GM19025 (cell line): ENCODE results near the gene ATG2A.

ENCODE experiments used
- ATAC-seq: cut with Tn5 transposase; IDR thresholded peaks from one replicate; pipeline ENCODE4 v1.9.1; 2021; ENCODE audit warnings: mild to moderate bottlenecking, low read depth, moderate library complexity; ENCODE audit not compliant: unreplicated experiment

Gene ATG2A

DNA sequence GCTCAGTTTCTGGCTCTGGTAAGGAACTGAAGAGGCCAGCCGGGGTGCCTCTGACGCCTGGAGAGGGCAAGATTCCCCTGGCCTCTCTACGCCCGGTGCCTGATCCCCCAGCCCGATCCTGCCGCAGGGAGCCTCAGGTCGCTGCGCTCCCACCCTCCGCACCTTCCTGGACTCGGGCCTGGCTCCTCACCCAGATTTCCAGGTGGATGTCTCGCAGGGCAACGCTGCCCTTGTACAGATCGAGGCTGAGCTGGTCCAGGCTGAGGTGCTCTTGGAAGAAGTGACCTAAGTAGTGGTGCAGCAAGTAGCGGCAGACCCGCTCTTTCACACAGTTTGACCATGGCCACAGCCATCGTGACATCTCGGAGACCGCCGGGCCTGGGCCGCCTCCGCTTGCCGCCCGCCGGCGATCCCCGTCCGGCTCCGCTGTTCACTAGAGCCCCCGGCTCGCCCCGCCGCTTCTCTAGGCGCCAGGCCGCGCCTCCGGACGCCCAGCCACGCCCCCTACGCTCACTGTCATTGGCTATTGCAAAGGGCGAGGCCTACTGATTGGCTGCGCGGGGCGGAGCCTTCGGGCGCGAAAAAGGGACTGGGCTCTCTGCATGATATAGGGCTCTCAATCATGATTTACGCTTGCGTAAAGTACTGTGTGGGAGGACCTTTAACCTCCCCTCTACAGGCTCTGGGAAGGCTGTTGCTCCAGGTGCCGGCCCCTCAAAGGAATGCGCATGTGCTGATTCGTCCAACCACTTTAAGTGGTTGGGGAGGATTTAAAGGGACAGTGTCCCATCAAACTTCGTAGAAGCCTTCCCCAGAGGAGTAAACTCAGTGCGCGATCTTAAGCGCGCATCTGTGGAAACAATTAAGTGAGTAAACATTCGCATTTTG, at the start of gene ATG2A:
TSS of gene ATG2A (minus strand) at position 435 of the 888 bp plus-strand sequence. CDS start at position 361, 74 bp downstream.
- peak; percentile 93 for ATAC-seq

- no peak for ATAC-seq
These were observed 46.1 kb upstream of the ATG2A start for GRCh38 chr11:64963072-64963631.

GRCh38 chr11:64960719-64961118, 43.7 kb upstream of the ATG2A start:
- no peak for ATAC-seq

DNA sequence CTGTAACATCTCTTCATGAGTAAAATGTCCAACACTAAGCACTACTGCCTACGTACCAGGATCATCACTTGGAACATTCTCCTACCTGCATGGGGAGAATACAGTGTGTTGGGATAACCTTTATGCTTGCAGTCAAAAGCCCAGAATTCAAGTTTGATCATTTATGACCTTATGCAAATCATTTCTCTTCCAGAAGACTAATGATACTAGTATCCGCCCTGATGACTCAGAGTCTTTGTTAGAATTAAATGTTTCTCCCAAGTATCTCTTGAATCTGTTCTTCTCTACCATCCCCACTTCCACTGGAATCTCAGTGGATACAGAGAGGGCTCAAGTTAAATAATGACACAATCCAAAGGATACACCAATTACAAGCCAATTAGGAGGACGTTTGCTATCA, 42.5 kb upstream of the ATG2A start:
- no peak for ATAC-seq

- no peak for ATAC-seq
These were observed 37.2 kb upstream of the ATG2A start for GRCh38 chr11:64954201-64954600.

GRCh38 chr11:64951529-64951928, 34.5 kb upstream of the ATG2A start:
- no peak for ATAC-seq

DNA sequence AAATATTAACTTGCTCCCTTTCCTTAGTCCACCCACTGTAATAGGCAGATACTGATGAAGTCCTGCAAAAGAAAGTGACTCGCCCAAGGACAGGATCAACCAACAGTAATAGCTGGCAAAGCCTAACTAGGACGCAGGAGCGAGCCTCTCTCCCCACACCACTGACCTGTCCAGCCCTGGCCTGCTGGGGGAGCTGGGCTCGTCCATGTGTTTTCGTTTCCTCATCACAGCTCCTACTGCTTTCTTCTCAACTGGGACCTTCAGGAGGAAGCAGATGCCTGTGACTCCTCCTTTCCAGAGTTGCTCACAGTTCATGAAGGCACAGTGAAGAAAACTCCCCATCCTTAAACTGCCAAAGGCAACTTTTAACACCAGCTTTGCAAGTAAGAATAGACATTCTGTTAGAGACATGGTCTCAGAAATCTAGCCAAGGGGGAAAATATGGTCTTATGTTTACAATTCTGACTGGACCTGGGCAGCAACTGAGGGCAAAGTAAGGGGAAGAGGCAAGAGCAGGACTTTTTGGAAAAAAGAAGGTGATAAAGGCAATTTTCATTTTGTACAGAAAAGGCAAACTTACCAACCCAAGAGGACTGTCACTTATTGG, 30.3 kb upstream of the ATG2A start:
- ATAC-seq: no peak

- no peak for ATAC-seq
These were observed 19.5 kb upstream of the ATG2A start for GRCh38 chr11:64936539-64936938.

- no peak for ATAC-seq
These were observed 18.5 kb upstream of the ATG2A start, which contains the start of gene GPHA2 for GRCh38 chr11:64935359-64936081. Gene GPHA2, minus strand, starts transcription at chr11:64935893. Its CDS starts 433 bp downstream, at chr11:64935460.

GRCh38 chr11:64934682-64935358, 17.8 kb upstream of the ATG2A start:
- no peak for ATAC-seq

- ATAC-seq: no peak
These were observed 17.1 kb upstream of the ATG2A start for GRCh38 chr11:64933935-64934681.

DNA sequence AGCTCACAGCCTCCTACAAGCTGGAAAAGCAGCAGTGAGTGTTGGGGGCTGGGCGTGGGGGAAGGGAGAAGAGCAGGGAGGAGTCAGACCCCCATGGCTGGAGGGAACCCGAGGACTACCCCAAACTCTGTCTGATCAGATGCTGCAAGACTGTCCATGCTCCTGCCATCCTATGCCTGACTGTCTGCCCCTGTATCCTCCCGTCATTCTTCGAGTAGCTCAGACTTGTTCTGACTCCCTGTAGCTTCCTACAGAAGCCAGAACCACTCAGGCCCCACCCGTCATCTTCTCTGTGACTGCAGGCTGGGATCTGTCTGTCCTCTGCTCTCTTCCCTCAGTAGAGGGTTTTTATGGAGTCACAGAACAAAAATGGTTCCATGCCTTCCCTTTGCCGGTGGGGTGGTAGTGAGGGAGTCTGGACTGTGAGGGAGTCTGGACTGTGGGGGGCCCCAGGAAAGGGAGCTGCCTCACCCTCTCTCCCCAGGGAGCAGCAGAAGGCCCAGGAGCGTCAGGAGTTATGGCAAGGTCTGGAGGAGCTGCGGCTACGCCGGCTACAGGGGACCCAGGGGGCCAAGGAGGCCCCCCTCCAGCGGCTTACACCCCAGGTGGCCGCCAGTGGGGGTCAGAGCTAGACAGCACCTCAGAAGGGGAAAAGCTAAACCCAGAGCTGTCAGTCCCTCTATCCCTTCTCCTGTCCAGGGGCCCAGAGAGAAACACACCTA, 16.4 kb upstream of the ATG2A start:
- no peak for ATAC-seq

DNA sequence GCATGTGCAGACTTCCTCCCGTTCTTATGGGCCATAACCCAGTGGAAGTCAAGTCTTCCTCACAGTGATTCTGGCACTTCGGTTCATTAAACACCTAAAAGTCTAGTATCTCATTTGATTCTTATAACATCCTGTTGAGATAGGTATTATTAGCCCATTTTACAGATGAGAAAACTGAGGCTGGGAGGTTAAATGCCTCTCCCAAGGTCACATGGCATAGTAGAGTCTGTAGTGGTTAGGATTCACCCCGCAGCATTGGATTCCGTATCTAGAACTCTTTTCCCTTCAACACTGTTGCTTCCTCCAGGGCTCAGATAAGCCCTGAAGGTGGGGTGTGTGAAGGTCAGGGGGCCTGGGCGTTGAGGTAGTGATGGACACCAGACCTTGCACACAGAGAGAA, 15.3 kb upstream of the ATG2A start:
- ATAC-seq: no peak

DNA sequence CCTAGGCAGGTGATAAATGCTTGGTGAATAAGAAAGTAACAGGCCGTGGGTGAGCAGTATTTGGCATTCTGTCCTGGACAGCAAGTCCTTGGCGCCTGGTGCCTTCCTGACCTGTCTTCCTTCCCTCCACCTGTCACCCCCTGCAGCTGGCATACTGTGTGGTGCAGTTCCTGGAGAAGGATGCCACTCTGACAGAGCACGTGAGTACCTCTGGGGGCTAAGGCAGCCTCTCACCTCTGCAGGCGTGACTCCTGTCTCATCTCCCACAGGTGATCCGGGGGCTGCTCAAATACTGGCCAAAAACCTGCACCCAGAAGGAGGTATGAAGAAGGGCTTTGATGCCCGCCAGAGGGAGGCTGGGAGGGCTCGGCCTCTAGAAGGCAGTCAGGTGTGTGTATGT, 14.3 kb upstream of the ATG2A start:
- no peak for ATAC-seq

DNA sequence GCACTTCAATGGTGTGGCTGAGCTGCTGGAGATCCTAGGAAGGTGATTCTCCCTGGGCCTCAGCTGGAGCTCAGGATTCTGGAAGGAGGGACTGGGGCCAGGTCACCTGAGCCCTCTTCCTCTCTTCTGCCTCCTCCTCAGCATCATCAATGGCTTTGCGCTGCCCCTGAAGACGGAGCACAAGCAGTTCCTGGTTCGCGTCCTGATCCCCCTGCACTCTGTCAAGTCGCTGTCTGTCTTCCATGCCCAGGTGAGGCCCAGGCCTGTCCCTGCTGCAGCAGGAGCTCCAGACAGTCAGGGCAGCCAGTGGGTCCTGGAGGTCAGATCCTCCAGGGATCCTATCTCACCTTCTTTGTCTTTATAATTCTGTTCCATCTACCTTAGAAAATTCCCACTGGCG, 13.3 kb upstream of the ATG2A start:
- no peak for ATAC-seq

DNA sequence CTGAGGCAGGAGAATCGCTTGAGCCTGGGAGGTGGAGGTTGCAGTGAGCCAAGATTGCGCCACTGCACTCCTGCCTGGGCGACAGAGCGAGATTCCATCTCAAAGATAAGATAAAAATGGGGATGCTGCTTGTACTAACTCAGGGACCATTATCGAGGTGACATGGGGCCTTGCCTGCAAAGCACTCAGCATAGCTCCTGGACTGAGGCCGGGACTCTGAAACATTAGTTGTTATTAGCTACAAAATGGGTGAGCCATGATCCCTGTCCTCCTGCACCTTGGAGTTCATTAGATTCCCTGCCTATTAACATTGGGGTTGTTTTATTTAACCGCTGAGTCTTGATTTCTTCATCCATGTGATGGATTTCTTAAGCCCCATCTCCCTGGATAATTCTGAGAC, 12.6 kb upstream of the ATG2A start:
- ATAC-seq: no peak

DNA sequence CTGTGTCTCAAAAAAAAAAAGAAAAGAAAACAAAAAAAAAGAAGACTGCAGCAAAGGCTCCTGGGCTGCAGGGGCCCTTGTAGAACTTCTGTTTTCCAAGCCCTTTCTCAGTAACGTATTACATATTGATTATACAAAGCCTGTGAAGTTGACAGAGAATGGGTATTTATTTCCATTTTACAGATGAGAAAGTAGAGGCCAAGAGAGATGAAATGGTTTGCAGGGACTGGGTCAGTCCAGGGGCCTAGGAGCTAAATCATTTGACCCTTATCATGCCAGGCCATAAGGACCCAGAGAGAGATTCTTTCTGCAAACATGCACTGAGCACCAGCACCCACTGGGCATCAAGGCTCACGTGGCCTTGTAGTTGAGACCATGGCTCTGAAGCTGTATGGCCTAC, 11.9 kb upstream of the ATG2A start:
- no peak for ATAC-seq

GRCh38 chr11:64926689-64927088, 9.7 kb upstream of the ATG2A start:
- no peak for ATAC-seq
